Measurements from ENCODE around the gene ERCC3. TPM values are rescaled to one million over a fixed set of nuclear protein-coding genes. Genes with fewer than 3 reads are reported as not detected.

Gene ERCC3
- 41.8 TPM for polyA plus RNA-seq (ENCODE audit: insufficient read length)

- peak; percentile 87 for DNase-seq
These were observed at the start of gene ERCC3 for GRCh38 chr2:127293748-127294562. Gene ERCC3 (minus strand): TSS chr2:127294144. CDS start chr2:127294081, 63 bp downstream.

- DNase-seq, result no peak
These were observed 49.3 kb upstream of the ERCC3 start for GRCh38 chr2:127343277-127343676.

- no peak for DNase-seq
These were observed 48.2 kb upstream of the ERCC3 start for GRCh38 chr2:127342101-127342500.

- DNase-seq, result no peak
These were observed 38.4 kb upstream of the ERCC3 start for GRCh38 chr2:127332335-127332734.

GRCh38 chr2:127330753-127331152, 36.8 kb upstream of the ERCC3 start:
- no peak for DNase-seq

- no peak for DNase-seq
These were observed 32.5 kb upstream of the ERCC3 start for GRCh38 chr2:127326289-127326945.

GRCh38 chr2:127324635-127325034, 30.7 kb upstream of the ERCC3 start:
- peak; percentile 54 for DNase-seq

- DNase-seq, result no peak
These were observed 27.4 kb upstream of the ERCC3 start for GRCh38 chr2:127321303-127321702.

GRCh38 chr2:127320586-127321275, 26.8 kb upstream of the ERCC3 start:
- no peak for DNase-seq

- DNase-seq, result no peak
These were observed 26.1 kb upstream of the ERCC3 start for GRCh38 chr2:127320067-127320466.

- no peak for DNase-seq
These were observed 20.4 kb upstream of the ERCC3 start for GRCh38 chr2:127314193-127314988.

GRCh38 chr2:127313406-127313805, 19.5 kb upstream of the ERCC3 start:
- DNase-seq, result no peak

- no peak for DNase-seq
These were observed 17.0 kb upstream of the ERCC3 start for GRCh38 chr2:127310980-127311379.

GRCh38 chr2:127309468-127309867, 15.5 kb upstream of the ERCC3 start:
- no peak for DNase-seq

GRCh38 chr2:127308586-127309138, 14.7 kb upstream of the ERCC3 start:
- no peak for DNase-seq

- DNase-seq, result no peak
These were observed 12.1 kb upstream of the ERCC3 start for GRCh38 chr2:127305990-127306585.

GRCh38 chr2:127302168-127302567, 8.2 kb upstream of the ERCC3 start:
- no peak for DNase-seq

GRCh38 chr2:127293386-127293747, 577 bp downstream of the ERCC3 start:
- no peak for DNase-seq

GRCh38 chr2:127288274-127288673, 5.7 kb downstream of the ERCC3 start:
- DNase-seq, result no peak

- no peak for DNase-seq
These were observed 10.7 kb downstream of the ERCC3 start for GRCh38 chr2:127283275-127283674.

- no peak for DNase-seq
These were observed 13.3 kb downstream of the ERCC3 start for GRCh38 chr2:127280693-127281092.

GRCh38 chr2:127279781-127280180, 14.2 kb downstream of the ERCC3 start:
- no peak for DNase-seq

Measured in hindlimb muscle (tissue), 1 donor.